T-helper 1 cell treated with Interleukin-12 subunit alpha and Interleukin-12 subunit beta and Interleukin-4 antibody, amounts not matched to agents 30 μg/mL and 1 μg/mL, for 36 hours (primary cell): ENCODE results near the gene FBXO8.

Experiments
- H3K27ac Mint-ChIP-seq: one replicate; pipeline ENCODE4 v1.8.0; 2021; ENCODE audit warnings: mild to moderate bottlenecking, mixed read lengths
- H3K27me3 Mint-ChIP-seq: one replicate; pipeline ENCODE4 v1.8.0; 2021; ENCODE audit warnings: low read depth, mixed read lengths
- H3K36me3 Mint-ChIP-seq: one replicate; pipeline ENCODE4 v1.8.0; 2021; ENCODE audit warnings: low read depth, mixed read lengths
- H3K4me1 Mint-ChIP-seq: one replicate; pipeline ENCODE4 v1.8.0; 2021; ENCODE audit warnings: low read depth, mixed read lengths
- H3K4me3 Mint-ChIP-seq: one replicate; pipeline ENCODE4 v1.8.0; 2021; ENCODE audit warnings: mild to moderate bottlenecking, moderate library complexity, mixed read lengths
- H3K9me3 Mint-ChIP-seq: one replicate; pipeline ENCODE4 v1.8.0; 2021; ENCODE audit warnings: mixed read lengths

FBXO8 gene, protein sequence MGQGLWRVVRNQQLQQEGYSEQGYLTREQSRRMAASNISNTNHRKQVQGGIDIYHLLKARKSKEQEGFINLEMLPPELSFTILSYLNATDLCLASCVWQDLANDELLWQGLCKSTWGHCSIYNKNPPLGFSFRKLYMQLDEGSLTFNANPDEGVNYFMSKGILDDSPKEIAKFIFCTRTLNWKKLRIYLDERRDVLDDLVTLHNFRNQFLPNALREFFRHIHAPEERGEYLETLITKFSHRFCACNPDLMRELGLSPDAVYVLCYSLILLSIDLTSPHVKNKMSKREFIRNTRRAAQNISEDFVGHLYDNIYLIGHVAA

DNA sequence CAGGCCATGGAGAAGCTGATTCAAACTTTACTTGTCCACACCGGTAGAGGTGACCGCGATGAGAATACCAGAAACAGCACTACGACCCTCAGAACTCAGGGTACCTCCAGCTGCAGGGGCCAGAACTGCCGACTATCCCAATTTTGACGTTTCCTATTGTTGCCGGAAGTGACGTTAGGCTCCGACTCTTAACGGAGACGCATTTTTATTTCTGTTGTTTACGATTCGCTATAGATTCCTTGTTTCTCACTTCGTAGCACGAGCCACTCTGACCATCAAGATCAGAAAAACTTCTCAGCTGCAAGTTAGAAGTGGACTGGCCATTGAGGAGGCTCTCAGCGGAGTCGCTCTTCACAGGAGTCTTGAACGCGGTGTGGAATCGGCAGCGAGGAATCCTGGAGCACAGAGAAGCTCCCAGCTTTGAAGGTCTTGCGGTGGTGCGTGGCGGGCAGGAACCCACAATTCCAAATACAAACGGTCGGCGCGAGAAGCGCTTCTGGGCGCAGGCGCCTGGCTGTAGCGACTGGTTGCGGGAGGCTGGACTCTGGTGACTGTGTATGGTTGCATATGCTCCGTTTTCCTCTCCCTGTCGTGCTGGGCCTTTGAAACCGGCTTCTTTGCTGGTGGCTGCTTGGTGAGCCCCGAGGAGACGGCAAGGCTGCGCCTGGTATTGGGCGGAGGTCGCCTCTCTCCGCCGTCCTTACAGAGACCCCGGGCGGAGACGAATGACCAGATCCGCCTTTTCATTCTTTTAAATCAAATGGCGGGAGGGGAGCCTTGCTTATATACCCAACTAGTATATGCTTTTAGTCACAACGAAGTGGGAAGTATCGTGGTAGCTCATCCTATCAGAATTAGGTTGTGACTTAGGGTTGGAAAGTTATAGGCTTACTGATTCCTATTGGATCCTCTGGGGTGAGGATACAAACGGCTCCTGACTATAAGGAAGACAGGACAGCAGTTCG is at the start of gene FBXO8, which contains the start of gene CEP44:
TSS of gene FBXO8 (minus strand) at position 161 of the 965 bp plus-strand sequence. CDS start 20,575 bp downstream, outside the sequence.
TSS of gene CEP44 (plus strand) at position 405 of the 965 bp plus-strand sequence. CDS start 15,211 bp downstream, outside the sequence.
- H3K27ac Mint-ChIP-seq = peak within 1 kb of the TSS; percentile 100
- no peaks in the 10 kb centered on the region for H3K27me3 Mint-ChIP-seq
- H3K36me3 Mint-ChIP-seq = peaks cover 15% of the 10 kb centered on the region
- H3K4me1 Mint-ChIP-seq = peaks cover 33% of the 10 kb centered on the region
- peak within 1 kb of the TSS; percentile 90 for H3K4me3 Mint-ChIP-seq
- H3K9me3 Mint-ChIP-seq = peaks cover 8% of the 10 kb centered on the region

DNA sequence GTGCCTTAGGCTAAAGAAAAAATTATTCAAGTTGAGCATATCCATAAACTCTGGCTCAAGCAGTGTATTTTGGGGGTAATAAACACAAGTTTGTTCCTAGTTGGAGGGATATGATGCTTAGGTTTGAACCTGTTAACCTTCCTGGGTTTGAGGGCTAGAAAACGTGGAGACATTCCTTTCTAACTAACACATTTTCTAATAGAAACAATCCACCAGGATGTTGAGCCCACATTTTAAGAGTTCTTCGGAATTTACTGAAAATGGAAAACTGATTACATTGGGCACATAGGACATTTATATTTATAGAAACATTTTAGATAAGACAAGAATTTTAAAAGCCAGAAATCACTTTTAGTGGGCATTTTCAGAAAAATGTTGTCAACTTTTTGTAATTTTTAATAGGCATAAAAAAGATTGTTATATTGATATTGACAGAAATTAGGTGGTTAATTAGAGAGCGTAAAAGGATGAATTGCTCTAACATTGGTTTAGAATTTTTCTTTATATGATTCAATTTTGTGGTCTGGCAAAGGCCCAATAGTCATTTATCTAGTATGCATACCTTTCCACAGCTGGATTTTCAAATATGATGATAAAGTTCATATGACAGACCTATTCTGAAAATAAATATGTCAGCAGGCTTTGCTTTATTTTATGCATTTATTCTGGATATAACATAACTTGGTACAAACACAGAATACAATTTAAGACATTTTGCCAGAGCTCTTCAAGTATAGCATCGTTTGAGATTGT is 49.5 kb upstream of the FBXO8 start:
- H3K27me3 Mint-ChIP-seq = no peaks in the 10 kb centered on the region
- no peak overlapping the region for H3K27ac Mint-ChIP-seq

DNA sequence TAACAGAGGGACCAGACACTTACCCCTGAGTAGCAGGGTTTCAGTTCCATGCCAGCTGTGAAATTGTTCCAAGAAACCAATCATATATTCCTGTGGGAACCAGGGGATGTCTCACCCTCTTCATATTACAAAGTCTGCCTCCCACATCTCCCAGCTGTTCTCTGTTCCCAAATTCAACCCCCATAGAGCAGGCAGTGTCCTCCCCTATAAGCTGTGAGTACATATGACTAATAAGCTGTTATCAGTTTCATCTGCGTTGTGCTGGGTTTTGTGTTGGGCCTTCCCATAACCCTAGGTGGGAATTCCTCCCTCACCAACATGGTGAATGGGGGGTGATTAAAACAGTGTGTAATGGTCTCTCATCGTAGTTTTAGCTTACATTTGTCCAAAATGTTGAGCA is 41.3 kb upstream of the FBXO8 start:
- Mint-ChIP-seq H3K27me3 (no peaks in the 10 kb centered on the region), H3K4me3 (no peak overlapping the region), H3K9me3 (no peaks in the 10 kb centered on the region), H3K27ac (no peak overlapping the region), H3K36me3 (no peaks in the 10 kb centered on the region), H3K4me1 (no peaks in the 10 kb centered on the region)

More for the DNA sequence above, 49.5 kb upstream of the FBXO8 start:
- Mint-ChIP-seq H3K36me3 (peaks cover 5% of the 10 kb centered on the region), H3K4me3 (no peak overlapping the region), H3K4me1 (no peaks in the 10 kb centered on the region), H3K9me3 (no peaks in the 10 kb centered on the region)

DNA sequence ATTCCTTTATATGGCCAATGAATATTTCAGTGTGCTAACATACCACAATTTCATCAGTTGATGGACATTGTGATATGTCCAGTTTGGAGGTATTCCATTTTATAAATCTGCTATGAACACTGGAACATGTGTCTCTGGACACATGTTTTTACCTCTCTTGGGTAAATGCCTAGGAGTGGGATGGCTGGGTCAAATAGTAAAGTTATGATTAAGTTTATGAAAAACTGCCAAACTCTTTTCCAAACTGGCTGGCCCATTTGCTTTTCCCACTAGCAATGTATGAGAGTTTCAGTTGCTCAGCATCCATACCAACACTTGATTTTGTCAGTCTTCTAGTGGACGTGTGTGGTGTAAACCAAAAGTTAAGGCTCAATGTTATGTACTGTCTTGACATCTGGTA is 40.8 kb upstream of the FBXO8 start:
- no peak overlapping the region for H3K4me3 Mint-ChIP-seq
- no peaks in the 10 kb centered on the region for H3K4me1 Mint-ChIP-seq
- H3K27me3 Mint-ChIP-seq = no peaks in the 10 kb centered on the region
- H3K9me3 Mint-ChIP-seq = no peaks in the 10 kb centered on the region
- no peak overlapping the region for H3K27ac Mint-ChIP-seq
- no peaks in the 10 kb centered on the region for H3K36me3 Mint-ChIP-seq

DNA sequence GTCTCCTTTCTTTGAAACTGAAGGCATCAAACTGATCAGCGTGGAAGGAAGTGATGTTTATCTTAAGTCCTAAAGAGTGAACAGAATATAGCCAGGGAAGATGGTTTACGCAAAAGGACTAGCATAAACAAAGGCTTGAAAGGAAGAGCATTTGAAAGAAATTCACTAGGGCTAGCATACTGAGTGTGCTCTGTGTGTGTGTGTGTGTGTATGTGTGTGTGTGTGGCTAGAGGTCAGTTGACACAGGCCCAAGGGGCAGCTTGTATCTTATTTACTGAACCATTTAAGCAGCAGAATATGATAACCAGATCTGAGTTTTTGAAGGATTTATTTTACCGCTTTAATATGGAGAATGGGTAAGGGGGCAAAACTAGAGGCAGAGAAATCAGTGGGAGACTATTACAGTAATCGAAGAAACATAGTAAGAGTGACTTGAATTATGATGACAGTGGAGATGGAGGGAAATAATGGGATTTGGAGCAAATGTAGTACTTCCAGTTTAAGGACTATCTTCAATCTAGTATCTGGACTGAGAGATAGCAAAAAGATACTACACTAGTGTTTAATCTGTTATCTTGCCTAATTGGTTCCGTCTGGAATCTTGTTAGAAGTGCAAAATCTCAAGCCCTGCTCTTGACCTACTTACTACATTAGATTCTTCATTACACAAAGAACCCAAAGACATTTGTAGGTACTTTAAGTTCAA is 37.2 kb upstream of the FBXO8 start:
- no peaks in the 10 kb centered on the region for H3K4me1 Mint-ChIP-seq
- H3K27me3 Mint-ChIP-seq = no peaks in the 10 kb centered on the region
- H3K9me3 Mint-ChIP-seq = no peaks in the 10 kb centered on the region
- no peak overlapping the region for H3K27ac Mint-ChIP-seq
- no peaks in the 10 kb centered on the region for H3K36me3 Mint-ChIP-seq
- H3K4me3 Mint-ChIP-seq = no peak overlapping the region

DNA sequence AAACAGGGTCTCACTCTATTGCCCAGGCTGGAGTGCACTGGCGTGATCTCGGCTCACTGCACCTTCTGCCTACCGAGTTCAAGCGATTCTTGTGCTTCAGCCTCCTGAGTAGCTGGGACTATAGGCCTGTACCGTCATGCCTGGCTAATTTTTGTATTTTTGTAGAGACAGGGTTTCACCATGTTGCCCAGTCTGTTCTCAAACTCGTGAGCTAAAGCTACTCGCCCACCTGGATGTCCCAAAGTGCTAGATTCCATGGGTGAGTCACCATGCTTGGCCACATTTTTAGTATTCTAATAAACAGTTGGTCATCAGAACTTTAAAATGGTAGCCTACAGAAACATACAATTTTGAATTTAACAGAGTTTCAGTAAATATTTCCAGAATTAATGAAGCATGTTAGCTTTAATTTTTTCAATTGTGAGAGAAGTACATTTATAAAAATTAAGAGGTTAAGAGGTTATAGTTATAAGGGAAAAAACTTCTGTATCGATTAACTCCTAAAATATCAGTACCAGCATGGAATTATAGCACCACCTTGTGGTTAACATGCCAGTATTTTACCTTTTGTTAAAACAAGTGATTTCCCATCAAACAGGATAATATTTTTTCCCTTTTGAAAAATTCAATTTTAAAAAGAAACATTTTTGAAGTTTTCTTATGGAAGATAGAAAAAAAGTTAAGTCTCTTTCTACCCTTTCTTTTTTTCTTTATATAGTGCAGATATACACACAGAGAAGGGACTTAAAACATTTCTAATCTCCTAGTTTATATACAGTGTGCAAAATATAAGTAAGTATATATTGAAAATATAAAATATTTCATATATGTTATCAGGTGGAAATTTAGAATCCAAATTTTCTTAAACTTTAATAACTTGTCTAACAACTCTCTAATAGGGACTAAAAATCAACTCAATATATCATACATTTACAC is 35.6 kb upstream of the FBXO8 start:
- Mint-ChIP-seq H3K27me3 (no peaks in the 10 kb centered on the region), H3K4me1 (no peaks in the 10 kb centered on the region), H3K27ac (no peak overlapping the region), H3K9me3 (no peaks in the 10 kb centered on the region), H3K4me3 (no peak overlapping the region), H3K36me3 (no peaks in the 10 kb centered on the region)

DNA sequence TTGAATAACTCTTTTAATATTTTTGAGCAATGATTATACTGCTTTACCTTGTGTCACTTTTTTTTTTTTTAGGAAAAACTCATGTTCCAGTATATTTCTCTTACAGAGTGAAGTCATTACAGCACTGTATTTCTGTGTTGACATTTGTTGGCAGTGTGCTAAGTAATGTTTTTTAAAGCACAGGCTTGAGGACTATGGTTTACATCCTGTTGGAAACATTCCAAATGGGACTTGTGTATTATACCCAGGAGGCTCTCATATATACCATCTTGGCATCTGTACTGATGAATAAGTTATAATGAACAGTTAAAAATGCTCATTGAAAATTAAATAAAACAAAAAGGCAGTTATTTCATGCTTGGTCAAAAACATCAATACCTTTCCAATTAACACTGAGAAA is 34.1 kb upstream of the FBXO8 start:
- no peaks in the 10 kb centered on the region for H3K9me3 Mint-ChIP-seq
- H3K27ac Mint-ChIP-seq = no peak overlapping the region
- peaks cover 2% of the 10 kb centered on the region for H3K36me3 Mint-ChIP-seq
- peaks cover 5% of the 10 kb centered on the region for H3K4me1 Mint-ChIP-seq
- H3K4me3 Mint-ChIP-seq = no peak overlapping the region
- no peaks in the 10 kb centered on the region for H3K27me3 Mint-ChIP-seq

DNA sequence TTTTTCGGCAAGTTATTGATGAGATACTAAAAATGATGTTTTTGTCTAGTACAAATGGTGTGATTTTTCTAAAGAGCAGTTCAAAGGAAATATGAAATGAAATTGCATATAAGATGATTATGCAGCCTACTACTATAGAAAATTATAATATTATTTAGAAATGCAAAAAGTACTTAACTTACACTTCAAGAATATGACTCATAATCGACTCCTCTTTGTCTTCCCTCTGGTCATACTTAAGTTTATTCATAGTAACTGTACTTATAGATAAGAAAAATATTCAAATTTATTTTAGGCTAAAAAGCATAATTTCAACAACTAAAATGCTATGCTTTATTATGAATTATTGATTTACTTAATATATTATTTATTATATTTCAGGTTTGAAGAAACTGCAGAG is 33.5 kb upstream of the FBXO8 start:
- no peak overlapping the region for H3K4me3 Mint-ChIP-seq
- H3K9me3 Mint-ChIP-seq = no peaks in the 10 kb centered on the region
- peaks cover 2% of the 10 kb centered on the region for H3K36me3 Mint-ChIP-seq
- peaks cover 5% of the 10 kb centered on the region for H3K4me1 Mint-ChIP-seq
- H3K27me3 Mint-ChIP-seq = no peaks in the 10 kb centered on the region
- H3K27ac Mint-ChIP-seq = no peak overlapping the region

DNA sequence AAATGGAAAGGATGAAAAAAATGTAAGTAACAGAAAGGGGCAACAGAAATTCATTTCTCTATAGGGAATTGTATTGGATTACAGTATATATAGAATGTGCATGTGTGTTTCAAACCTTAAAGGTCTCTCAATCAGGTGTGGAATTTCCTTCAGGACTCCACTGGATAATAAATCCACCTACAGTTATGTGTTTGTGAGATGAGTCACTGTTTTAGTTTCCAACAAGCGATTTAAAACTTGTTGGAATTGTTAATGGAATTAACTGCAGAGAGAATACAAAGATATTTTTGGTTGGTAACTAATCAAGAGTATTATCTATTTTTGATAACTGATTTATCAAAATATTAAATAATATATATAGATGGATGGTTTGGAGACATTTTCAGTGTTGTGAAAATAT is 33.1 kb upstream of the FBXO8 start:
- no peak overlapping the region for H3K4me3 Mint-ChIP-seq
- H3K27me3 Mint-ChIP-seq = no peaks in the 10 kb centered on the region
- H3K4me1 Mint-ChIP-seq = peaks cover 5% of the 10 kb centered on the region
- peaks cover 2% of the 10 kb centered on the region for H3K36me3 Mint-ChIP-seq
- H3K27ac Mint-ChIP-seq = no peak overlapping the region
- H3K9me3 Mint-ChIP-seq = no peaks in the 10 kb centered on the region

DNA sequence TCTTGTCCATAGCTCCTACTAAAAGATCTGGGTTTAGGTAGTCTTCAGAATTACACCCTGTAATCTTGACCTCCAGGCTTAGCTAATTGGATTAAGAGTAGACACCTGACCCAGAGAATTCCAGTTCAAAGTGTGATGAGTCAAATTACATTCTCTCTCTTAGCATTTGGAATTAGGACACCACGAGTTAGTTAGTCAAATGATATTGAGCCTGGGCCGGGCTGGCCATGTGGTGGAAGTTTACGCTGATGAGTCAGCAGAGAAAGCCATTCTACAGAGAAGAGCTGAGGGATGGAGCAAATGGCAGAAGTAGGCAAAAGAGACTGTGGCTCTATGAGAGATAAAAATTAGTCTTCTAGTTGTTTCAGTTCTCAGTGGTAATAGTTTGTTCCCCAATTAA is 31.3 kb upstream of the FBXO8 start:
- H3K27me3 Mint-ChIP-seq = no peaks in the 10 kb centered on the region
- H3K4me1 Mint-ChIP-seq = peaks cover 5% of the 10 kb centered on the region
- H3K9me3 Mint-ChIP-seq = no peaks in the 10 kb centered on the region
- H3K27ac Mint-ChIP-seq = no peak overlapping the region
- no peak overlapping the region for H3K4me3 Mint-ChIP-seq
- peaks cover 3% of the 10 kb centered on the region for H3K36me3 Mint-ChIP-seq

DNA sequence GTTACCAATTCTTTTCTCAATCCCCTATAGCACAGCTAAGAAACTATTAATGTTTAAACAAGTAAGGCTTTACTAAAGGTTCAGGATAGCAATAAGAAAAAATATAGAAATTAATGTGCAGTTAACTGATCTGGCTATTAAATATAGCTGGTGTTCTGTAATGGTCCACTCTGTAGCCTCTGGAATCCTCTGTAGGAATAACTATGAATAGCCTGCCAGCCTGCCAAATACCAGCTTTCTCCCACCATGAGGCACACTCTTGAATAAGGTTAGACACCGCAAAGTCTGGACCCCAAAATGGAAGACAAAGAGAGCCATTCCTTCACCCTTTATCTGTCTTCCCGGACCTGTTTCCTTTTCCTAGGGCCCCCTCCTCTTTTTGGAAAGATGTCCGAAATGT is 30.8 kb upstream of the FBXO8 start:
- peaks cover 4% of the 10 kb centered on the region for H3K36me3 Mint-ChIP-seq
- no peak overlapping the region for H3K4me3 Mint-ChIP-seq
- no peak overlapping the region for H3K27ac Mint-ChIP-seq
- H3K4me1 Mint-ChIP-seq = peaks cover 5% of the 10 kb centered on the region
- no peaks in the 10 kb centered on the region for H3K9me3 Mint-ChIP-seq
- no peaks in the 10 kb centered on the region for H3K27me3 Mint-ChIP-seq

DNA sequence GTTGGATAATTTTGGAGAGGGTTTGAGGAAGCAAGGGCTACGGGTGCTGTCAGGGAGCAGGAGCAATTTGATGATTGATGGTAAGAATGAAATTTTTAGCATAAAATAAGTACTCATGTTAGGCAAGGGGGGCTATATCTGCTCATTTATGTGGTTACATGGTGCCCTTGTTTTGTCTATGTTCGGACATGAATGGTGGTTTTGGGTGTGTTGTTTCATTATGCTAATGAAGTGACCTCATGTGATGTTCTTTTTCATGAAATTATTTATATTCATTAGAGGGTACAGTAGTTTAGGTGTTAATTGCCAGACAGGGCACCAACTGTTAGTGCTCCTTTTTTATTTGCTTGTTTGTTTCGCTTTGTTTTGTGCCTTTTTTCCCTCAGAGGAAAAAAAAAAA is 29.5 kb upstream of the FBXO8 start:
- H3K36me3 Mint-ChIP-seq = peaks cover 7% of the 10 kb centered on the region
- no peak overlapping the region for H3K4me3 Mint-ChIP-seq
- no peak overlapping the region for H3K27ac Mint-ChIP-seq
- H3K9me3 Mint-ChIP-seq = no peaks in the 10 kb centered on the region
- H3K4me1 Mint-ChIP-seq = peaks cover 5% of the 10 kb centered on the region
- H3K27me3 Mint-ChIP-seq = no peaks in the 10 kb centered on the region

DNA sequence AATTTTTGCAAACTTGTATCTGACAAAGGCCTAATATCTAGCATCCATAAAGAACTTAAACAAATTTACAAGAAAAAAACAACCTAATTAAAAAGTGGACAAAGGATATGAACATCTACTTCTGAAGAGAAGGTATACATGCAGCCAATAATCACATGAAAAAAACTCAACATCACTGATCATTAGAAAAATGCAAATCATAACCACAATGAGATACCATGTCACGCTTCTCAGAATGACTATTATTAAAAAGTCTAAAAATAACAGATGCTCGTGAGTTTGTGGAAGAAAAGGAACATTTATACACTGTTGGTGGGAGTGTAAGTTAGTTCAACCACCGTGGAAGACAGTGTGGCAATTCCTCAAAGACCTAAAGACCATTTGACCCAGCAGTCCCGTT is 24.2 kb upstream of the FBXO8 start:
- no peak overlapping the region for H3K4me3 Mint-ChIP-seq
- H3K27ac Mint-ChIP-seq = no peak overlapping the region
- H3K4me1 Mint-ChIP-seq = no peaks in the 10 kb centered on the region
- H3K27me3 Mint-ChIP-seq = no peaks in the 10 kb centered on the region
- H3K36me3 Mint-ChIP-seq = peaks cover 16% of the 10 kb centered on the region
- H3K9me3 Mint-ChIP-seq = no peaks in the 10 kb centered on the region
